MV-4-11 (cell line): ENCODE measurements around the gene ATP23.

Experiments used
- DNase-seq: peaks from one replicate; lab custom pipeline; 2025; lab: John Stamatoyannopoulos, UW

ATP23 gene

GRCh38 chr12:57941165-57941894, at the start of gene ATP23:
Gene ATP23, plus strand, starts transcription at chr12:57941567. Its CDS starts 135 bp downstream, at chr12:57941702.
- DNase-seq, result peak; percentile 93

GRCh38 chr12:57892232-57892972, 49.0 kb upstream of the ATP23 start:
- no peak for DNase-seq

GRCh38 chr12:57893431-57894353, 47.7 kb upstream of the ATP23 start:
- DNase-seq, result peak; percentile 42

- no peak for DNase-seq
These were observed 46.7 kb upstream of the ATP23 start for GRCh38 chr12:57894399-57895292.

- DNase-seq, result no peak
These were observed 45.8 kb upstream of the ATP23 start for GRCh38 chr12:57895389-57896114.

GRCh38 chr12:57896115-57896433, 45.3 kb upstream of the ATP23 start:
- no peak for DNase-seq

- no peak for DNase-seq
These were observed 44.7 kb upstream of the ATP23 start for GRCh38 chr12:57896434-57897201.

- no peak for DNase-seq
These were observed 43.9 kb upstream of the ATP23 start for GRCh38 chr12:57897286-57897974.

GRCh38 chr12:57898308-57898970, 42.9 kb upstream of the ATP23 start:
- DNase-seq, result no peak

GRCh38 chr12:57899010-57899662, 42.2 kb upstream of the ATP23 start:
- DNase-seq, result no peak

GRCh38 chr12:57902478-57902969, 38.8 kb upstream of the ATP23 start:
- peak; percentile 38 for DNase-seq

- no peak for DNase-seq
These were observed 36.9 kb upstream of the ATP23 start for GRCh38 chr12:57904426-57904825.

- peak; percentile 82 for DNase-seq
These were observed 36.2 kb upstream of the ATP23 start for GRCh38 chr12:57904848-57905811.

- no peak for DNase-seq
These were observed 35.4 kb upstream of the ATP23 start for GRCh38 chr12:57905812-57906475.

- no peak for DNase-seq
These were observed 34.5 kb upstream of the ATP23 start for GRCh38 chr12:57906821-57907220.

- no peak for DNase-seq
These were observed 34.1 kb upstream of the ATP23 start for GRCh38 chr12:57907281-57907680.
